ENCODE data around the gene LFNG.
"Not testable (repeated sequence)": the region's sequence is repeated elsewhere in the genome, so short reads cannot be mapped to it uniquely, and the experiment has no call there.

Gene LFNG

GRCh38 chr7:2545746-2546425, 26.3 kb downstream of the LFNG start:
- DNase-seq (ENCODE audit: low spot score), result no peak

GRCh38 chr7:2546776-2547586, 27.4 kb downstream of the LFNG start:
- no peak for DNase-seq (ENCODE audit: low spot score)

- DNase-seq (ENCODE audit: low spot score), result no peak
Observed at GRCh38 chr7:2551418-2551817, 31.8 kb downstream of the LFNG start.

GRCh38 chr7:2553108-2553507, 33.5 kb downstream of the LFNG start:
- DNase-seq (ENCODE audit: low spot score), result no peak

DNA sequence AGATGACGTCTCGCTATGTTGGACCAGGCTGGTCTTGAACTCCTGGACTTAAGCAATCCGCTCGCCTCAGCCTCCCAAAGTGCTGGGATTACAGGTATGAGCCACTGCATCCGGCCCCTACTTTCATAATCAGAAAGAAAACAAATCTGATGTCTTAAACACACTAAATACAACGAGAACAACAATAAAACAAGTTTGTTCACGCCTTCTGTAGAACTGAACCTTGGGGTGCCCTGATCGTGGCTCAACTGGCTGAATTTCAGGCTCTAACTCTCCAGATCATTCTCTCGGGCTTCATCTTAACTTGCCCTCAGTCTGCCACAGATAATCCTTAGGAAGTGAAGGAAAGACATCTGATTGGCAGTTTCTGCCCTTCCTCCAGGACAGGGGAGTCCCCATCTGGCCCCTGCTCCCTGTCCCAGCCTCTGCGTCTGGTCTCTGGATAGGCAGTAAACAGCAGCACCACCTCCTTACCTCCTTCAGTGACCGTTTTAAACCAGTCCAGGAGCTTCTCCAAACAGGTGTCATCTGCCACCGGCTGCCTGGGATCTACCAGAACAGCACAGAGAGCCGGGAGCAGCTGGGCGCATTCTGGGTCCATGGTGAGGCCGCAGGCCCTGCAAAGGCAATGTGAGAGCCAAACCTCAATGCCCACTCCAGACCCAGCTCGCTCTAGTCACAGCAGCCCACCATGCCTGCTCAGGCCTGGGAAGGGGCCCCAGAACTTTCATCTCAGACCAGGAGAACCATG, 34.4 kb downstream of the LFNG start:
- DNase-seq (ENCODE audit: low spot score), result no peak

GRCh38 chr7:2554661-2555111, 35.1 kb downstream of the LFNG start:
- no peak for DNase-seq (ENCODE audit: low spot score)

GRCh38 chr7:2555121-2556052, 35.8 kb downstream of the LFNG start, which contains the start of gene BRAT1:
Gene BRAT1 (minus strand): TSS chr7:2555524. CDS start chr7:2554431, 1,093 bp downstream.
- peak; percentile 91 for DNase-seq (ENCODE audit: low spot score)

DNA sequence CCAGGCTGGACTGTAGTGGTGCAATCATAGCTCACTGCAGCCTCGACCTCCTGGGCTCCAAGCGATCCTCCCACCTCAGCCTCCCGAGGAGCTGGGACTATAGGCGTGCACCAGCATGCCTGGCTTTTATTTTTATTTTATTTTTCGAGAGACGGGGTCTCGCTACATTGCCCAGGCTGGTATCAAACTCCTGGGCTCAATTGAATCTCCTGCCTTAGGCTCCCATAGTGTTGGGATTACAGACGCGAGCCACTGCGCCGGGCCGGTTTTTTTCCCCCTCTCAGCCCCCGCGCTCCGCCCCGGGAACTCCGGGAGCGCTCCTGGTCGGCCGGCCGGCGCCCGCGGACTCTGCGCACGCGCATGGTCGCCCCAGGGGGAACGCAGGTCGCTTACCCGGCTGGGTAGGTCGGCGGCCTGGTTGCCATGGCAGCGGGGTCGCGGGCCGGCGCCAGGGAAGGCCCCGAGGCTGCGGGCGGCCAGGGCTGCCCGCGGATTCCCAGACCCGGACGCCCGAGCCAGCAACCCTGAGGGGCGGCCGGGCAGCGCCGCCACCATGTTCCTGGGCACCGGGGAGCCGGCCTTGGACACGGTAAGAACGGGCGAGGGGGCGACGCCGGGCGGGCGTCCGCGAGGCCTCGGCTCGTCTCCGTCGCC, 39.2 kb downstream of the LFNG start, which contains the start of gene IQCE:
TSS of gene IQCE (plus strand) at position 351 of the 654 bp plus-strand sequence. CDS start at position 554, 203 bp downstream.
- peak; percentile 68 for DNase-seq (ENCODE audit: low spot score)

DNA sequence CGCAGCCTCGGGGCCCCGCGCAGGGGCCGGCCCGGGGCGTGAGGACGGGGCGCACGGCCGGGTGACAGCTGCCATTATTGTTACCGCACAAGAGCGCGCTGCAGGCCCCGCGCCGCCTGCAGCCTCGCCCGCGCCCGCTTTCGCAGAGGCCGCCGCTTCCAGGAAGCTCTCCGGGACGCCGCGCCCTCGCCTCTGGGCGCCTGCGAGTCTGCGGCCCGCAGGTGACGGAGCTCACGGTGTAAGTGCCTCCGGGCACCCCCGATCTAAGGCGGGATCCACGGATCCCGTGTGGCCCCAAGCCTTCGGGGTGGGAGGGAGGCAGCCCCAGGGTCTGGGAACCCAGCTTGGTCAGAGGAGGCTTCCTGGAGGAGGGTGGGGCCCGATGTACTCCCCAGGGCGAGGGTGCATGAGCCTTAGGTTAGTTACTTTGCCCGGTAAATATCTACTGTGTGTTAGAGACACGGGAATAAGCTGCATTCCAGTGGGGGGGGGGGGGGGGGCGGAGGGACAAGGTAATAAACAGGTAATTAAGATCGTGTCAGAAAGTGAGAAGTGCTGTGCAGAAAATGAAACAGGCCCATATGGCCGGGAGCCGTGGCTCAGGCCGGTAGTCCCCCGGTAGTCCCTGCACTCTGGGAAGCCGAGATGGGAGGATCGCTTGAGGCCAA, 39.8 kb downstream of the LFNG start:
- peak; percentile 28 for DNase-seq (ENCODE audit: low spot score)

- not testable (repeated sequence) for DNase-seq (ENCODE audit: low spot score)
Observed at GRCh38 chr7:2563955-2564354, 44.4 kb downstream of the LFNG start.

DNA sequence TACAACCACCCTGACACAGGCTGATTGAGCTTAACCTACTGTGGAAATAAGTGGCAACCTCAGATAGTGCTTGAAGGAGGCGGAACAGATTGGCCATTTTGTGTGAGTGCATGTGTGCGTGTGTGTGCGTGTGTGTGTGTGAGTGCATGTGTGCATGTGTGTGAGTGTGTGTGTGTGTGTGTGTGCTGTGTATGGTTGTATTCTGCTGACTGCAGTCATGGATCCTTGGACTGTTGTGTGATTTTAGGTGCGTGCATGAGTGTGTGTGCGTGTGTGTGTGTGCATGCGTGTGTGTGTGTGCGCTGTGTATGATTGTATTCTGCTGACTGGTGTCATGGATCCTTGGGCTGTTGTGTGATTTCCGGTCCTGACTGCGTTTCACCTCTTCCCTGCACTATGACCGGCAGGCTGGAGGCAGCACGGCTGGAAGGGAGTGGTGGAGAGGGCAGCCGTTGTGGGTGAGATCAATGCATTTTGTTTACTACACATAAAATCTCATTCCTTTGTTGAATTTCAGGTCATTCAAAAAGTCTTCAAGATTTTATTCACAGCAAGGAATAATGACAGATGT, 45.5 kb downstream of the LFNG start:
- no peak for DNase-seq (ENCODE audit: low spot score)

- no peak for DNase-seq (ENCODE audit: low spot score)
Observed at GRCh38 chr7:2566348-2566889, 46.8 kb downstream of the LFNG start.

DNA sequence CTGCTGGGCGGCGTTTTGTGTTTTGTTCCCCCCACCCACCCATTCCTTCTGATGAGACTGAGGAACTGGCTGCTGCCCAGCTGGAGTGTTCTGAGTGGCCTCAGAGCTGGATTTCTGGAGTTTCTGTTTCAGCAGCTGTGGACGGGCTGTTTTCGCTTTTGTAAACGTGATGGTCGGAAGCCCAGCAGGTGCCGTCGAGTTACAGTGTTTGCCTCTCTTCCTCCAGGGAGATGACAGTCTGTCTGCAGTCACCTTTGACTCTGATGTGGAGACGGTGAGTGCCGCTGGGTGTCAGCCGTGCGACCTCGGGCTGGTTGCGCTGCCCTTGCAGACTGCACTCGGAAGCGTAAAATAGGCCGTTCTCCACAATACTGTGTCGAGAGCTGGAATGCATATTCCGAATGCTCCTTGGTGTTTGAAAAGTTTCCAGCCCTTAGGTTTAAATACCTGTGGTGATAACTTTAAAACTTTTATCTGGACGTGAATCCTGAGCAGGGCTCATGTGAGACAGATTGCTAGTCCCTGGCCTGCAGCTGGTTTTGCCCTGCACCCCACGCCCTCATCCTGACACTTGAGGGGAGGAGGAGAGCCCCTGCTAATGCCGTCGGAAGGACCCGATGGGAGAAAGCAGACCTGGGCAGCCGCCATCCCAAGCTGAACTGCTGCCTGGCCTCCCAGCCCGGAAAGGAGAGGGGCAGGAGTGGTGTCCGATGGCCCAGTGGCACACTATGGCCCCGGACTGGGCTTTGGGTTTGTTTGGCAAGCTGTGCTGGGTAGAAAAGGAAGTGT, 47.5 kb downstream of the LFNG start:
- no peak for DNase-seq (ENCODE audit: low spot score)

- no peak for DNase-seq (ENCODE audit: low spot score)
Observed at GRCh38 chr7:2567679-2568278, 48.2 kb downstream of the LFNG start.

DNA sequence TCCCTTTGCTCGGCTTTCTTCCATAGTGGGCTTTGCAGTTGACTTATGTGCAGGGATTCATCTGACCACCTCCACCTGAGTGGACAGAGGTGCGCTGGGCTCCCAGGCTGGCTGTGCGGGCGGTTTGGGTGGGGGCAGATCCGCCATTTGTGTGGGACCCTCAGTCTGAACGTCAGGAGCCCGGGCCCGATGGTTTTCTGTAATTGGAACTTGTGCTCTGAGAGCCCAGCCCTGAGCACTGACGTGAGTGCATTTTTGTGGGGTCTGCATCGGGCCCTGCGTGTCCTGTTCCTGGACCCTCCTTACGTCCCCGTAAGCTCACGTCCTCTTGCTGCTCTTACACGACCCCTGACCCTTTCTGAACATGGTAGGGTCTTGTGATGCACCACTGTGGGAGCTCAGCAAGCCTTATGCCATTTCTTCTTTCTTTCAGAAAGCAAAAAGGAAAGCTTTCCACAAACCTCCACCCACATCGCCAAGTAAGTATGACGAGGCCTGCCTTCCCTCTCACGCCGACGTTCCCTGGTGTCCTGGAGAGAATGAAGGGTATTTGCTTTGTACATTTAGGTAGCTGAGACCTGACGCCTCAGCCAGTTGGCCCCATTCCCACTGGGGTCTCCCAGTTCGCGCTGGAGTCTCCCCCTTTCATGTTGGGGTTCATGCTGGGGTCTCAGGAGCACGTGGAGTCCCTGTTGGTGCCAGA, 49.1 kb downstream of the LFNG start:
- DNase-seq (ENCODE audit: low spot score), result no peak

- no peak for DNase-seq (ENCODE audit: low spot score)
Observed at GRCh38 chr7:2569421-2569820, 49.8 kb downstream of the LFNG start.

DNA sequence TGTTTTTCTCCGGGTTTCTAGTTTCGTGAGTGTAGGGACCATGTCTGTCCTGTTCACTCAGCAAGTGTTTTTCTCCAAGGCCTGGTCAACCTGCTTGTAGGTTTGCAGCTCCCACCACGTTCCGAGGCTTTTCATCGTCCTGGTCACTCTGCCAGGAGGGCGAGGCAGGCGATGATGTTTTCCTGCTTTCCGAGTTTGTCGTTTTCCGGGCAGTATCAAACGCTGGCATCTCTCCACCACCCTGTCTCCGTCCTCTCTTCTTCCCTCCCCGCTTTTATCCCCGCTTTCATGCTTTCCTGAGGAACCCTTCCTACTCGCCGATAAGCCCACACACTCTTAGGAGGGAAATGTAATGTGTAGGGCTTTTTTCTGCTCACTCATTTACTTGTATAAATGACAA, 50.4 kb downstream of the LFNG start:
- no peak for DNase-seq (ENCODE audit: low spot score)

- no peak for DNase-seq (ENCODE audit: low spot score)
Observed at GRCh38 chr7:2571409-2571808, 51.8 kb downstream of the LFNG start.

Data from hematopoietic multipotent progenitor cell treated with erythropoietin and hydrocortisone succinate and interleukin-3 and kit ligand, for 15 days (in vitro differentiated cells).